ENCODE data around the gene NMS. TPM values are rescaled to one million over a fixed set of nuclear protein-coding genes. Genes with fewer than 3 reads are reported as not detected.

Gene NMS
- total and polyA plus RNA-seq, 2 donors (not counting 1 experiment from before 2014, with no cell fraction given): not detected

DNA sequence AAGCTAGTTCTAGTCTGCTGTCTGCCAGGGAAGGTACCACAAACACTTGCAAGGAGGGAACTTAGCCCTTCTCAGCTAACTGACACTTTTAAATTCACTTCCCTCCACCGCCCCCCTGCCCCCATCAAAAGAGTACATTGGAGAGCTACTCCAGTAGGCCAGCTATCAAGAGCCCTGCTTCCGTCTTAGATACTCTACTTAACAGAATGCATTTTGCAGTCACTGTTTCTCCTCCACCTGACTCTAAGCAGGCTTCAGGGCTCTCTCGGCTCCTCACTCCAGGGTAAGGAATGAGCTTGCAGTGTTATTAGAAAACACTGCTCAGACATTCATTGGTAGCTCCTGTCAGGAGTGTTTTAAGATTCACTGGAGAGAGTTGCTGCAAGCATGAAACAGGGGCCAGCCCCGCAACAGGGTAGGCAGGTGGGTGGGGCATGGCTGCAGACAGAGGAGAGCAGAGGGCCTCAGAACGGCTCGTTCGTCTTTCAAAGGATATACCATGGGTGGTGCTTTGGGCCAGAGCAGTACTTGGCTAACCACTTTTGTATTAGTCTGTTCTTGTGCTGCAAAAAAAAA lies 57.2 kb downstream of the NMS start:
- H3K27me3 Mint-ChIP-seq: peaks cover 16% of the 10 kb centered on the region
- no peaks in the 10 kb centered on the region for H3K9me3 ChIP-seq (ENCODE audit: control extremely low read depth in 1 of 3, control insufficient read depth in 2 of 3, insufficient read depth in 1 of 3, low read length in 2 of 3)
- ChIA-PET CTCF (no interaction called here), POLR2A (no interaction called here)
- no peak overlapping the region for H3K4me3 ChIP-seq (ENCODE audit: control extremely low read depth in 1 of 5, extremely low read depth in 1 of 5, insufficient read depth in 1 of 5, low read depth in 2 of 5, low read length in 4 of 5)
- H3K27me3 ChIP-seq (replicated peaks in 1 of 4; ENCODE audit: control extremely low read depth in 1 of 4, control insufficient read depth in 3 of 4, insufficient read depth in 4 of 4, low read length in 3 of 4): peaks cover 0 to 3% (median 0%) of the 10 kb centered on the region in 4 experiments
- no peaks in the 10 kb centered on the region for H4K20me1 ChIP-seq (ENCODE audit: control insufficient read depth, insufficient read depth, low read length, poor library complexity, severe bottlenecking)
- H3K4me2 ChIP-seq (replicated peaks; ENCODE audit: low read depth, low read length, poor library complexity, severe bottlenecking): no peak overlapping the region
- intact Hi-C loops (cut with micrococcal nuclease): no loop called here
- H3K27ac ChIP-seq (ENCODE audit: low read length in 2 of 2): no peak overlapping the region
- no peaks in the 10 kb centered on the region for H3K4me1 Mint-ChIP-seq
- H2AFZ ChIP-seq (ENCODE audit: insufficient read depth, low read depth, low read length, poor library complexity, severe bottlenecking): no peak overlapping the region
- H3K36me3 ChIP-seq (replicated peaks in 1 of 2; ENCODE audit: control extremely low read depth in 1 of 2, control insufficient read depth in 1 of 2, extremely low read depth in 1 of 2, insufficient read depth in 2 of 2, low read length in 1 of 2): no peaks in the 10 kb centered on the region
- no peaks in the 10 kb centered on the region for H3K9me3 Mint-ChIP-seq (ENCODE audit: insufficient read depth)
- H3K4me3 Mint-ChIP-seq: no peak overlapping the region
- DNase-seq (no peak), ATAC-seq (ENCODE audit: low read depth) (no peak)
- H3K79me2 ChIP-seq (ENCODE audit: control insufficient read depth, insufficient read depth, low read length): no peaks in the 10 kb centered on the region
- TF ChIP-seq, protein P1, sequence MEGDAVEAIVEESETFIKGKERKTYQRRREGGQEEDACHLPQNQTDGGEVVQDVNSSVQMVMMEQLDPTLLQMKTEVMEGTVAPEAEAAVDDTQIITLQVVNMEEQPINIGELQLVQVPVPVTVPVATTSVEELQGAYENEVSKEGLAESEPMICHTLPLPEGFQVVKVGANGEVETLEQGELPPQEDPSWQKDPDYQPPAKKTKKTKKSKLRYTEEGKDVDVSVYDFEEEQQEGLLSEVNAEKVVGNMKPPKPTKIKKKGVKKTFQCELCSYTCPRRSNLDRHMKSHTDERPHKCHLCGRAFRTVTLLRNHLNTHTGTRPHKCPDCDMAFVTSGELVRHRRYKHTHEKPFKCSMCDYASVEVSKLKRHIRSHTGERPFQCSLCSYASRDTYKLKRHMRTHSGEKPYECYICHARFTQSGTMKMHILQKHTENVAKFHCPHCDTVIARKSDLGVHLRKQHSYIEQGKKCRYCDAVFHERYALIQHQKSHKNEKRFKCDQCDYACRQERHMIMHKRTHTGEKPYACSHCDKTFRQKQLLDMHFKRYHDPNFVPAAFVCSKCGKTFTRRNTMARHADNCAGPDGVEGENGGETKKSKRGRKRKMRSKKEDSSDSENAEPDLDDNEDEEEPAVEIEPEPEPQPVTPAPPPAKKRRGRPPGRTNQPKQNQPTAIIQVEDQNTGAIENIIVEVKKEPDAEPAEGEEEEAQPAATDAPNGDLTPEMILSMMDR (IDR thresholded peaks at IDR 0.05): no peak
- no peak for TF ChIP-seq EZH2 (IDR thresholded peaks at IDR 0.05; ENCODE audit: borderline replicate concordance, insufficient read depth, low read depth, low read length, poor library complexity, severe bottlenecking)
- H3K4me1 ChIP-seq (ENCODE audit: control insufficient read depth in 2 of 2, insufficient read depth in 2 of 2, low read length in 2 of 2): no peaks in the 10 kb centered on the region
- no peak overlapping the region for H3K9ac ChIP-seq (ENCODE audit: low read length)
- H3K27ac Mint-ChIP-seq: no peak overlapping the region
- 80% methylated on average over 5 of the region's 7 CpGs for WGBS (ENCODE audit: insufficient coverage)

DNA sequence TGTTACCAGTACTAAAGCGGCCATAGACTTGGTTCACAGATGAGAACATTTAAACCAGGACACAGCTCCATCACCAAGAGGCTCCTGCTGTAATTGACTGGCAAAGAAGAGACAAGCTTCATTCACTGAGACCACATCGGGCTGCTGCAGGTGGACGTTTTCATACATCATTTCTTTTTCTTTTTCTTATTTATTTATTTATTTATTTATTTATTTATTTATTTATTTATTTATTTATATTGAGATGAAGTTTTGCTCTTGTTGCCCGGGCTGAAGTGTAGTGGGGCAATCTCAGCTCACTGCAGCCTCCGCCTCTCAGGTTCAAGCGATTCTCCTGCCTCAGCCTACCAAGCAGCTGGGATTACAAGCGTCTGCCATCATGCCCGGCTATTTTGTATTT lies 58.9 kb downstream of the NMS start:
- intact Hi-C loops (cut with micrococcal nuclease): no loop called here
- Histone ChIP-seq H3K27ac (ENCODE audit: low read length in 2 of 2) (no peak overlapping the region), H3K9ac (ENCODE audit: low read length) (no peak overlapping the region), H3K4me3 (ENCODE audit: control extremely low read depth in 1 of 5, extremely low read depth in 1 of 5, insufficient read depth in 1 of 5, low read depth in 2 of 5, low read length in 4 of 5) (no peak overlapping the region), H3K79me2 (ENCODE audit: control insufficient read depth, insufficient read depth, low read length) (no peaks in the 10 kb centered on the region), H4K20me1 (ENCODE audit: control insufficient read depth, insufficient read depth, low read length, poor library complexity, severe bottlenecking) (no peaks in the 10 kb centered on the region), H3K9me3 (ENCODE audit: control extremely low read depth in 1 of 3, control insufficient read depth in 2 of 3, insufficient read depth in 1 of 3, low read length in 2 of 3) (peaks cover 0 to 5% (median 0%) of the 10 kb centered on the region in 3 donors), H3K27me3 (replicated peaks in 1 of 4; ENCODE audit: control extremely low read depth in 1 of 4, control insufficient read depth in 3 of 4, insufficient read depth in 4 of 4, low read length in 3 of 4) (peaks cover 0 to 3% (median 0%) of the 10 kb centered on the region in 4 experiments), H3K4me1 (ENCODE audit: control insufficient read depth in 2 of 2, insufficient read depth in 2 of 2, low read length in 2 of 2) (no peaks in the 10 kb centered on the region), H3K36me3 (replicated peaks in 1 of 2; ENCODE audit: control extremely low read depth in 1 of 2, control insufficient read depth in 1 of 2, extremely low read depth in 1 of 2, insufficient read depth in 2 of 2, low read length in 1 of 2) (no peaks in the 10 kb centered on the region), H3K4me2 (replicated peaks; ENCODE audit: low read depth, low read length, poor library complexity, severe bottlenecking) (no peak overlapping the region), H2AFZ (ENCODE audit: insufficient read depth, low read depth, low read length, poor library complexity, severe bottlenecking) (no peak overlapping the region)
- Mint-ChIP-seq H3K27me3 (peaks cover 23% of the 10 kb centered on the region), H3K9me3 (ENCODE audit: insufficient read depth) (no peaks in the 10 kb centered on the region), H3K27ac (no peak overlapping the region), H3K4me1 (no peaks in the 10 kb centered on the region), H3K4me3 (no peak overlapping the region)
- DNase-seq (no peak), ATAC-seq (ENCODE audit: low read depth) (no peak)
- TF ChIP-seq, protein P1 (IDR thresholded peaks at IDR 0.05): no peak
- TF ChIP-seq EZH2 (IDR thresholded peaks at IDR 0.05; ENCODE audit: borderline replicate concordance, insufficient read depth, low read depth, low read length, poor library complexity, severe bottlenecking): no peak
- ChIA-PET POLR2A (no interaction called here), CTCF (no interaction called here)
- WGBS (ENCODE audit: insufficient coverage): 96% methylated on average over 5 of the region's 8 CpGs
